Measurements from ENCODE around the gene COX5B. TPM values are rescaled to one million over a fixed set of nuclear protein-coding genes. Genes with fewer than 3 reads are reported as not detected.
"Not testable (repeated sequence)": the region's sequence is repeated elsewhere in the genome, so short reads cannot be mapped to it uniquely, and the experiment has no call there.

The COX5B gene, protein sequence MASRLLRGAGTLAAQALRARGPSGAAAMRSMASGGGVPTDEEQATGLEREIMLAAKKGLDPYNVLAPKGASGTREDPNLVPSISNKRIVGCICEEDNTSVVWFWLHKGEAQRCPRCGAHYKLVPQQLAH
- 100 to 1,000 TPM; 464 to 811 (median 612) TPM for total RNA-seq

DNA sequence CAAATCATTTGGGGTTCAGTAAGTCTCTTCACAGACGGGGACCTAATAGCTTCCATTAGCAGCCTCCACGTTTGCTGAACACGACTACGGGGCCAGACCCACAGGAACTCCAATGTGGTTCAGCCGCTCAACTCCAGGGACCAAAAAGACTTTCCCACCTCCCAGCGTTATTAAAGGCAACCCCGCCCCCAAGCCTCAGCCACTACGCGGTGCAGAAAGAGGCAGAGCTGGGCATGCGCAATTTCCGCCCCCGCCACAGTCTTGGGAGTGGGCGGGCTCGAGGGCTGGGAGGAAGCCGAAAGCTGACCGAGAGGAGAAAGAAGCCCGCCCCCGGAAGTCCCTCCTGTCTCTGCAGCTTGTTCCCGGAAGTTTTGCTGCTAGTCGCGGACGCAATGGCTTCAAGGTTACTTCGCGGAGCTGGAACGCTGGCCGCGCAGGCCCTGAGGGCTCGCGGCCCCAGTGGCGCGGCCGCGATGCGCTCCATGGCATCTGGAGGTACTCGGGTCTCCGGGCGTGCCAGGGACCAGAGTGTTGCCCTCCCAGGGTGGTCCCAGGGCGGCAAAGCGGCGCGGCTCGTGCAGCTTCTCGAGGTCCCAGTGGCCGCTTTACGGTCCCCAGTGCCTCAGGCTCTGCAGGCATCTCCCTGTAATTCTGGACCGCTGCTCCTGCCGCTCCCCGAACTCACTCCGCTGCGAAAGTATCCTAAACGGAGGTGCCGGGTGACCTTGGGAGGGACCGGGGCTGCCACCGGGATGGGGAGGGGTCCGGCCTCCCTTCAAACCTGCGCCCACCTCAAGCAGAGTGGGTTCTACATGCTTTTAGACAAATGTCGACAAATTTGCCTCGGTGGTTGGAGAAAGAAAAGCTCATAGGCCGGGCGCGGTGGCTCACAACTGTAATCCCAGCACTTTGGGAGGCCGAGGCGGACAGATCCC, at the start of gene COX5B:
Gene COX5B, plus strand, starts transcription at position 368 of the 935 bp plus-strand sequence. Its CDS starts 25 bp downstream, at position 393.
- DNase-seq: peak; percentile 99
- in situ Hi-C loops (cut with MboI; ENCODE audit: low pct_ligation_motif_present in 1 of 4, low pct_unique_long_range_greater_than_20kb in 1 of 4, low sequenced_read_pairs in 3 of 4): no loop called here
- TF ChIP-seq, protein P1, sequence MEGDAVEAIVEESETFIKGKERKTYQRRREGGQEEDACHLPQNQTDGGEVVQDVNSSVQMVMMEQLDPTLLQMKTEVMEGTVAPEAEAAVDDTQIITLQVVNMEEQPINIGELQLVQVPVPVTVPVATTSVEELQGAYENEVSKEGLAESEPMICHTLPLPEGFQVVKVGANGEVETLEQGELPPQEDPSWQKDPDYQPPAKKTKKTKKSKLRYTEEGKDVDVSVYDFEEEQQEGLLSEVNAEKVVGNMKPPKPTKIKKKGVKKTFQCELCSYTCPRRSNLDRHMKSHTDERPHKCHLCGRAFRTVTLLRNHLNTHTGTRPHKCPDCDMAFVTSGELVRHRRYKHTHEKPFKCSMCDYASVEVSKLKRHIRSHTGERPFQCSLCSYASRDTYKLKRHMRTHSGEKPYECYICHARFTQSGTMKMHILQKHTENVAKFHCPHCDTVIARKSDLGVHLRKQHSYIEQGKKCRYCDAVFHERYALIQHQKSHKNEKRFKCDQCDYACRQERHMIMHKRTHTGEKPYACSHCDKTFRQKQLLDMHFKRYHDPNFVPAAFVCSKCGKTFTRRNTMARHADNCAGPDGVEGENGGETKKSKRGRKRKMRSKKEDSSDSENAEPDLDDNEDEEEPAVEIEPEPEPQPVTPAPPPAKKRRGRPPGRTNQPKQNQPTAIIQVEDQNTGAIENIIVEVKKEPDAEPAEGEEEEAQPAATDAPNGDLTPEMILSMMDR (IDR thresholded peaks at IDR 0.05): peak in 1 of 5 experiments; percentile 34
- TF ChIP-seq POLR2A (IDR thresholded peaks at IDR 0.05): peak; percentile 95
- peak; percentile 86 to 97 (median 95) for TF ChIP-seq POLR2AphosphoS5 (IDR thresholded peaks at IDR 0.05)
- TF ChIP-seq EP300 (IDR thresholded peaks at IDR 0.05; ENCODE audit: low read depth): no peak
- intact Hi-C loops (cut with DNase I; ENCODE audit: low total_unique reads): no loop called here
- Histone ChIP-seq H3K4me3 (peak within 1 kb of the TSS; percentile 83 to 99 (median 94)), H3K4me1 (peaks cover 15 to 46% (median 33%) of the 10 kb centered on the region in 4 donors), H3K9me3 (no peaks in the 10 kb centered on the region), H3K27ac (peak within 1 kb of the TSS; percentile 87 to 97 (median 93)), H3K27me3 (peaks cover 4% of the 10 kb centered on the region), H3K36me3 (peaks cover 0 to 22% (median 9%) of the 10 kb centered on the region in 4 donors)
- WGBS, 2 donors (ENCODE audit: low coverage in 1 of 2): 1% methylated on average over 44 of the region's 63 CpGs; no CpG with 5 or more reads in 1 of the 2 donors

DNA sequence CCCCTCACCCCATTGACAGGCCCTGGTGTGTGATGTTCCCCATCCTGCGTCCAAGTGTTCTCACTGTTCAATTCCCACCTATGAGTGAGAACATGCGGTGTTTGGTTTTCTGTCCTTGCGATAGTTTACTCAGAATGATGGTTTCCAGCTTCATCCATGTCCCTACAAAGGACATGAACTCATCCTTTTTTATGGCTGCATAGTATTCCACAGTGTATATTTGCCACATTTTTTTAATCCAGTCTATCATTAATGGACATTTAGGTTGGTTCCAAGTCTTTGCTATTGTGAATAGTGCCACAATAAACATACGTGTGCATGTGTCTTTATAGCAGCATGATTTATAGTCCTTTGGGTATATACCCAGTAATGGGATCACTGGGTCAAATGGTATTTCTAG, 49.7 kb upstream of the COX5B start:
- in situ Hi-C loops (cut with MboI; ENCODE audit: low pct_ligation_motif_present in 1 of 4, low pct_unique_long_range_greater_than_20kb in 1 of 4, low sequenced_read_pairs in 3 of 4): loop anchor here in 2 of 4 donors (10.0 kb wide), 1 partner anchor 99 kb away; no protein-coding TSS in a partner anchor
- H3K4me3 ChIP-seq; H3K27ac ChIP-seq; H3K4me1 ChIP-seq; intact Hi-C loops (cut with DNase I; ENCODE audit: low total_unique reads); DNase-seq; H3K27me3 ChIP-seq; H3K9me3 ChIP-seq; H3K36me3 ChIP-seq: not testable (repeated sequence)
- WGBS, 2 donors (ENCODE audit: low coverage in 1 of 2): 93 to 97% methylated on average over 4 of the region's 4 CpGs

DNA sequence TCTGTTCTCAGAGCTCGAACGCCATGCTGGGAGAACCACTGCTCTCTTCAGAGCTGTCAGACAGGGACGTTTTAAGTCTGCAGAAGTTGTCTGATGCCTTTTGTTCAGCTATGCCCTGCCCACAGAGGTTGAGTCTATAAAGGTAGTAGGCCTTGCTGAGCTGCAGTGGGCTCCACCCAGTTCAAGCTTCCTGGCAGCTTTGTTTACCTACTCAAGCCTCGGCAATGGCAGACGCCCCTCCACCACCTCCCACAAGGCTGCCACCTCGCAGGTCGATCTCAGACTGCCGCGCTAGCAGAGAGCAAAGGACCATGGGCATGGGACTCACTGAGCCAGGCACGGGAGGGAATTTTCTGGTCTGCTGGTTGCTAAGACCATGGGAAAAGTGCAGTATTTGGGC, 44.3 kb upstream of the COX5B start:
- H3K27me3 ChIP-seq; intact Hi-C loops (cut with DNase I; ENCODE audit: low total_unique reads); H3K27ac ChIP-seq; H3K36me3 ChIP-seq; in situ Hi-C loops (cut with MboI; ENCODE audit: low pct_ligation_motif_present in 1 of 4, low pct_unique_long_range_greater_than_20kb in 1 of 4, low sequenced_read_pairs in 3 of 4); DNase-seq; H3K4me3 ChIP-seq; H3K9me3 ChIP-seq; H3K4me1 ChIP-seq: not testable (repeated sequence)
- 82% methylated on average over 3 of the region's 10 CpGs; no CpG with 5 or more reads in 1 of the 2 donors for WGBS, 2 donors (ENCODE audit: low coverage in 1 of 2)

DNA sequence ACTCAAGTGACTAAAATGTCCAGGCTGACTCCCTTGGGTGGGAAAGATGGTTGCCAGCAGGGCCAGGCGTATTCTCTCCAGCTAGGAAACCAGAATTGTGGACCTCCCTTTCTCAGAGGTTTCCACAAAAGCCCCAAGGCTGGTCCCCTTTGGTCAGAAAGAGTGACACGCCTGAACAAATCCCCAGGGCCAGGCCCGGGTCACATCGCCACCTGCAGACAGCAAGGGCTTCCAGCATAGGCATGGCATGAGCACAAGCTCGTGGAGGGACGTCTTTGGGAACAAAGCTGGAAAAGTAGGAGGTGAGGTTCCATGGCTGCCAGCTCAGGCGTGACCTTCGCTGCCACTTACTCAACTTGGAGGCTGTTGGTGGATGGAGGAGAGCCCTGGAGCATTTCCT, 40.8 kb upstream of the COX5B start:
- intact Hi-C loops (cut with DNase I; ENCODE audit: low total_unique reads); H3K4me1 ChIP-seq; H3K36me3 ChIP-seq; H3K27me3 ChIP-seq; H3K9me3 ChIP-seq; H3K4me3 ChIP-seq; H3K27ac ChIP-seq; DNase-seq; in situ Hi-C loops (cut with MboI; ENCODE audit: low pct_ligation_motif_present in 1 of 4, low pct_unique_long_range_greater_than_20kb in 1 of 4, low sequenced_read_pairs in 3 of 4): not testable (repeated sequence)
- WGBS, 2 donors (ENCODE audit: low coverage in 1 of 2): 75% methylated on average over 6 of the region's 8 CpGs; no CpG with 5 or more reads in 1 of the 2 donors

DNA sequence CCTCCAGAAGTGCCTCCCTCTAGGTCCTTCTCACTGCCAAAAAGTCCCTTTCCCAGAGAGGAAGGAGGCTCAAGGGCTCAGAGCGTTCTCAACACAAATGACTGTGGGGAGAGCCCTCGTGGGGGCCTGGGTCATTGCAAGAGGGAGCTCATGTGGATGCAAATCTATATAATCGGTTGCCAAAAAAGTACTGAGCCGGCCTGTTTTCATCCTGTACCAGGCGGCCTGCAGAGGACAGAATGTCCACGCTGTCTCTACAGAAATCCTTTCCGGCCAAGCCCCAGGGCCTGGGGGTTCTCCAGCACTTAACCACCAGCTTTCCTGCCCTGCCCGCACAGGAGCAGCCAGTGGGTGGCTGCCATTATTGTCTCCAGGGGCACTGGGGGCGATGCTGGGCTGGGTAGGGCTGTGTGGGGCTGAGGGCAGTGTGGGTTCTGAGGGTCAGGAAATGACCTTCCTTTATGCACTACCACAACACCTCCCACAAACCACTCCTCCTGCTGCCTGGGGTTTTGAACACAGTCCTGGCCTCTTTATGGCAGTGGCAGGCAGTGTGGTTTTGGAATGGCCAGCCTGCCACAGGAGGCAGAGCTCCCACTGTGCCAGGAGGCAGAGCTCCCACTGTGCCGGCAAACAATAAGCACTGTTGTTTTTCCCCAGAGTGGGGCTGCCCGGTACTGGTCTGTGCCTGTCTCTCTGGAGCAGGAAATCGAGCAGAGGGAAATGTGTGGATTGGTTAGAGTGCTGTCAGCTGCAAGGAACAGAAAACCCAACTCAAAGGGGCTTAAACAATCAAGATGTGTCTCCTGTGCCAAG, 40.1 kb upstream of the COX5B start:
- intact Hi-C loops (cut with DNase I; ENCODE audit: low total_unique reads); in situ Hi-C loops (cut with MboI; ENCODE audit: low pct_ligation_motif_present in 1 of 4, low pct_unique_long_range_greater_than_20kb in 1 of 4, low sequenced_read_pairs in 3 of 4); H3K27me3 ChIP-seq; H3K4me1 ChIP-seq; H3K36me3 ChIP-seq; H3K4me3 ChIP-seq; DNase-seq; H3K27ac ChIP-seq; H3K9me3 ChIP-seq: not testable (repeated sequence)
- WGBS, 2 donors (ENCODE audit: low coverage in 1 of 2): 82% methylated on average over 5 of the region's 12 CpGs; no CpG with 5 or more reads in 1 of the 2 donors

DNA sequence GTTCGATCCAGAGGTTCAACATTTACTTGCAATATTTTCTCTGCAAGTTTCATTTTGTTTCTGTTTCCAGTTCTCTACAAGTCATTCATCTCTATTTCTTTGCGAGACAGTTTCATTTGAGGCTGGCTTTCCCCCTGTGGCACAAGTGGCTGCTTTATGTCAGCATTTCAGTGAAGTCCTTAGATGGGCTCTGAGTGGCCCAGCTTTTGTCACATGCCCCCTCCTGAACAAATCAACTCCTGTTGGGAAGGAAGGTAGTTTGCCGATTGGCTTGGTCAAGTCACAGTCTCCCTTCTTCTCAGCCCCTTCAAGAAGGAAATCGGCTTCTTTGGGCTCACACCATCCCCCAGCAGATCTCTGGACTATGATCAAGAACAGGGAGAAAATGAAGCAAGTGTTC, 37.1 kb upstream of the COX5B start:
- H3K4me3 ChIP-seq; H3K4me1 ChIP-seq; in situ Hi-C loops (cut with MboI; ENCODE audit: low pct_ligation_motif_present in 1 of 4, low pct_unique_long_range_greater_than_20kb in 1 of 4, low sequenced_read_pairs in 3 of 4); H3K9me3 ChIP-seq; DNase-seq; H3K27me3 ChIP-seq; H3K27ac ChIP-seq; H3K36me3 ChIP-seq; intact Hi-C loops (cut with DNase I; ENCODE audit: low total_unique reads): not testable (repeated sequence)
- 77 to 80% methylated on average over 2 to 4 of the region's 4 CpGs for WGBS, 2 donors (ENCODE audit: low coverage in 1 of 2)

DNA sequence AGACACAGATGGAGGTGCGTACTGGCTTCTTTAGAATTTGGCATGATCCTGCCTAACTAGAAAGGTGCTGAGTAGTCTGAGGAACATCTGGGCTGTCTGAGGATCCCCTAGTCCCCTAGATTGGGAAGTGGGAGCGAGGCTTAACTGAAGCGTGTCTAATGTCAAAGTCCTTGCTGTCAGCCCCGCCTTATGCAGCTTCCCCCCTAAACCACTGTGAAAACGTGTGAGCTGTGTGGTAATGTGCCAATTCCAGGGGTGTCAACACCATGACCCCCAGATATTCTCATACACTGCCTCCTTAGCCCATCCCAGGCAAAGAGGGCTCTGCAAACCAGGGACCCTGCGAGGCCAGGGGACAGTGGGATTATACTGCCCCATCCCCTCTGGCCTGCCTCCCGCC, 34.0 kb upstream of the COX5B start:
- H3K27me3 ChIP-seq; H3K9me3 ChIP-seq; in situ Hi-C loops (cut with MboI; ENCODE audit: low pct_ligation_motif_present in 1 of 4, low pct_unique_long_range_greater_than_20kb in 1 of 4, low sequenced_read_pairs in 3 of 4); DNase-seq; H3K27ac ChIP-seq; intact Hi-C loops (cut with DNase I; ENCODE audit: low total_unique reads); H3K36me3 ChIP-seq; H3K4me1 ChIP-seq; H3K4me3 ChIP-seq: not testable (repeated sequence)
- no CpG with 5 or more reads among the region's 7 CpGs for WGBS, 2 donors (ENCODE audit: low coverage in 1 of 2)

DNA sequence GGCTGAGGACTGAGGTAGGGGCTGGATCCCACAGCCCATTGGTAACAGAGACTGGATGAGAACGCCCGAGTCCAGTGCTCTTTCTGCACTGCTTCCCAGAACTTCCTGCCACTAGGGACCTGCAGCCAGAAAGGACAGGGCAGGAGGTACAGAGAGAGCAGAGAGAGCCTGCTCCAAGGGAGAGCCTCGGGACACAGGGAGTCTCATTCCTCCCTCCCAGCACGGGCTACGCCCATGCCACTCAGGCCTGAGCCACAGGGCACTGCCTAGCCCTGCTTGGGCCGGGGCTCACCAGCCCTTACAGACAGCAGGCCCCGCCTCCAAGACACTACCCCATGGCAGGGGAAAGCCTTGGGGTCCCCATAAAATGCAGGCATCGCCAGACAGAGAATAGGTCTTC, 30.1 kb upstream of the COX5B start:
- in situ Hi-C loops (cut with MboI; ENCODE audit: low pct_ligation_motif_present in 1 of 4, low pct_unique_long_range_greater_than_20kb in 1 of 4, low sequenced_read_pairs in 3 of 4); H3K27ac ChIP-seq; H3K4me1 ChIP-seq; H3K27me3 ChIP-seq; H3K4me3 ChIP-seq; H3K9me3 ChIP-seq; DNase-seq; H3K36me3 ChIP-seq; intact Hi-C loops (cut with DNase I; ENCODE audit: low total_unique reads): not testable (repeated sequence)
- 83% methylated on average over 1 of the region's 8 CpGs; no CpG with 5 or more reads in 1 of the 2 donors for WGBS, 2 donors (ENCODE audit: low coverage in 1 of 2)
